ENCODE data around the gene BARD1. TPM values are rescaled to one million over a fixed set of nuclear protein-coding genes. Genes with fewer than 3 reads are reported as not detected.
"Not testable (repeated sequence)": the region's sequence is repeated elsewhere in the genome, so short reads cannot be mapped to it uniquely, and the experiment has no call there.

The BARD1 gene
- total RNA-seq, 1 donor from 2014 or later, result 22.0 TPM

DNA sequence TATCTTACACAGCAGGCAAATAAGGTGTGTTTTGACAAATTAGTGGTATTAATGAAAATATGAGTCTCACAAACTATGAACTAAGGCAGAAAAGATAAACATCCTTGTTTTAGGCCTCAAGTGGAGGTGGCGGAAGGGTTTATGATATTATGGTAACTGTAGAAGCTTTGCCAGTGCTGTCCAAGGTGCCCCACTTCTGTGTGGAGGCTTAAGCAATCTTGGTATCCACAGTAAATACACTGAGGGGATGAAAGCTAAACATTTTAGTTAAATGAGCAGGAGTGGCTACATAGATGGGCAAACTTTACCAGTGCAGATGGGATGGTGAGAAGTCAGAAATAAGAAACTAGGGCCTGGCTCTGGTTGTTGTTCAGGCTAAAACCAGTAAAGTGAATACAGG lies 84.7 kb downstream of the BARD1 start:
- DNase-seq (ENCODE audit: low spot score in 2 of 2), result no peak
- intact Hi-C loops (cut with DNase I), result no loop called here
- H3K9me3 ChIP-seq, result no peaks in the 10 kb centered on the region

DNA sequence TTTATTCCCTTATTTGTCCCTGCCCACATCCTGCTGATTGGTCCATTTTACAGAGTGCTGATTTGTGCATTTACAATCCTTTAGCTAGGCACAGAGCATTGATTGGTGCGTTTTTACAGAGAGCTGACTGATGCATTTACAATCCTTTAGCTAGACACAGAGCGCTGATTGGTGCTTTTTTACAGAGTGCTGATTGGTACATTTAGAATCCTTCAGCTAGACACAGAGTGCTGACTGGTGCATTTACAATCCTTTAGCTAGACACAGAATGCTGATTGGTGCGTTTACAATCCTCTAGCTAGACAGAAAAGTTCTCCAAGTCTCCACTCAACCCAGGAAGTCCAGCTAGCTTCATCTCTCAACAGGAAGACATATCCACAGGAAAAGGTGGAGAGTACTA lies 91.6 kb downstream of the BARD1 start:
- H3K36me3 ChIP-seq; H3K9me3 ChIP-seq; H3K4me1 ChIP-seq; H3K4me3 ChIP-seq; DNase-seq (ENCODE audit: low spot score in 2 of 2); H3K27ac ChIP-seq; intact Hi-C loops (cut with DNase I); H3K27me3 ChIP-seq: not testable (repeated sequence)

More for the DNA sequence above, 84.7 kb downstream of the BARD1 start:
- no peaks in the 10 kb centered on the region for H3K4me1 ChIP-seq
- no peak overlapping the region for H3K27ac ChIP-seq
- H3K27me3 ChIP-seq, result no peaks in the 10 kb centered on the region
- H3K36me3 ChIP-seq, result peaks cover 10 to 31% of the 10 kb centered on the region in 2 donors
- no peak overlapping the region for H3K4me3 ChIP-seq
- TF ChIP-seq, protein P1, sequence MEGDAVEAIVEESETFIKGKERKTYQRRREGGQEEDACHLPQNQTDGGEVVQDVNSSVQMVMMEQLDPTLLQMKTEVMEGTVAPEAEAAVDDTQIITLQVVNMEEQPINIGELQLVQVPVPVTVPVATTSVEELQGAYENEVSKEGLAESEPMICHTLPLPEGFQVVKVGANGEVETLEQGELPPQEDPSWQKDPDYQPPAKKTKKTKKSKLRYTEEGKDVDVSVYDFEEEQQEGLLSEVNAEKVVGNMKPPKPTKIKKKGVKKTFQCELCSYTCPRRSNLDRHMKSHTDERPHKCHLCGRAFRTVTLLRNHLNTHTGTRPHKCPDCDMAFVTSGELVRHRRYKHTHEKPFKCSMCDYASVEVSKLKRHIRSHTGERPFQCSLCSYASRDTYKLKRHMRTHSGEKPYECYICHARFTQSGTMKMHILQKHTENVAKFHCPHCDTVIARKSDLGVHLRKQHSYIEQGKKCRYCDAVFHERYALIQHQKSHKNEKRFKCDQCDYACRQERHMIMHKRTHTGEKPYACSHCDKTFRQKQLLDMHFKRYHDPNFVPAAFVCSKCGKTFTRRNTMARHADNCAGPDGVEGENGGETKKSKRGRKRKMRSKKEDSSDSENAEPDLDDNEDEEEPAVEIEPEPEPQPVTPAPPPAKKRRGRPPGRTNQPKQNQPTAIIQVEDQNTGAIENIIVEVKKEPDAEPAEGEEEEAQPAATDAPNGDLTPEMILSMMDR (IDR thresholded peaks at IDR 0.05), result no peak

DNA sequence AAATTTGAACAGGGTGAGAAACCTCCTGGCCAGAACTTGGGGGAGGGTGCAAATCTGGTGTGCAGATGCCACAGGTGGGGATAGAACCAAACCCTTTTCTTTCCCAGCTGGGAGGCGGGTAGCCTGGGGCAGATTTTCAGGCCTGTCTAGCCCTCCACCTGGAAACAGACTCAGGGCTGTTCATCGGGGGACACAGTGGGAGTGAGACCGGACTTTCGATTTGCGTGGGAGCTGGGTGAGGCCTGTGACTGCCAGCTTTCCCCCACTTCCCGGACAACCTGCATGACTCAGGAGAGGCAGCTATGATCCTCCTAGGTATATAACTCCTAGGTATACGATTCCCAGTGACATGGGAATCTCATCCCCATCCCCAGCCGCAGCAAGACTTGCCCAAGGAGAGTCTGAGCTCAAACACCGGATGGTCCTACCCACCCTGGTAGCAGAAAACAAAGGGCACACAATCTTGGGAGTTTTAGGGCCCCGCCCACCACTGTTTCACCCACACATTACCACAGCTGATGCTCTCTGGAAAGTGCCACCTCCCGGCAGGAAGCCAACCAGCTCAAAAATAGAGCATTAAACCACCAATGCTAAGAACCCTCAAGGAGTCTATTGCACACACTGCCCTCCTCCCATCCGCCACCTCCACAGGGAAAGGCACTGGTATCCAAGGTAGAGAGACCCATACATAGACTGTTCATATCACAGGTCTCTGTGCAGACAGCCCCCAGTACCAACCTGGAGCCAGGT lies 92.5 kb downstream of the BARD1 start:
- Histone ChIP-seq H3K27ac (no peak overlapping the region), H3K4me3 (no peak overlapping the region), H3K4me1 (no peaks in the 10 kb centered on the region), H3K9me3 (no peaks in the 10 kb centered on the region), H3K36me3 (no peaks in the 10 kb centered on the region), H3K27me3 (no peaks in the 10 kb centered on the region)
- TF ChIP-seq, protein P1 (IDR thresholded peaks at IDR 0.05), result no peak
- intact Hi-C loops (cut with DNase I), result no loop called here
- DNase-seq (ENCODE audit: low spot score in 2 of 2), result no peak

DNA sequence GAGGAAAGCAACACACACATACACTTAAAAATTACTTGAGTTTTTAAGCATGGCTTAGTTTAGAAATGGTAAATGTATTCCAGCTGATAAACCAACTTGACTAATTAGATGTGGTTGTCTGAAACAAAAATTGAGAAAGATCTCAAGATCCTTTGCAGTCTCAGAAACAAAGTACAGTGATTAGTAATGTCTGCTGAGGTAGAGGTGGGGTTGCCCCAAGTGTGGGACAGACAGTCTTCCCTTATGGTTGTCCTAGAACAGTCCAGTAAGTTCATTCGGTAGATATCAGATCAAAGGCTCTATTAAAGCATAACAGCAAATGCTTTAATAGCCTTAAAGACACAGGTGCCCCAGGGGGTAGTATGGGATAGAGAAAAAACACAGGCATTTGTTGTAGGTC lies 94.5 kb downstream of the BARD1 start:
- H3K27ac ChIP-seq, result no peak overlapping the region
- H3K9me3 ChIP-seq, result no peaks in the 10 kb centered on the region
- no peak overlapping the region for H3K4me3 ChIP-seq
- no peak for DNase-seq (ENCODE audit: low spot score in 2 of 2)
- TF ChIP-seq, protein P1 (IDR thresholded peaks at IDR 0.05), result no peak
- no peaks in the 10 kb centered on the region for H3K36me3 ChIP-seq
- no peaks in the 10 kb centered on the region for H3K4me1 ChIP-seq
- no peaks in the 10 kb centered on the region for H3K27me3 ChIP-seq
- intact Hi-C loops (cut with DNase I), result no loop called here

DNA sequence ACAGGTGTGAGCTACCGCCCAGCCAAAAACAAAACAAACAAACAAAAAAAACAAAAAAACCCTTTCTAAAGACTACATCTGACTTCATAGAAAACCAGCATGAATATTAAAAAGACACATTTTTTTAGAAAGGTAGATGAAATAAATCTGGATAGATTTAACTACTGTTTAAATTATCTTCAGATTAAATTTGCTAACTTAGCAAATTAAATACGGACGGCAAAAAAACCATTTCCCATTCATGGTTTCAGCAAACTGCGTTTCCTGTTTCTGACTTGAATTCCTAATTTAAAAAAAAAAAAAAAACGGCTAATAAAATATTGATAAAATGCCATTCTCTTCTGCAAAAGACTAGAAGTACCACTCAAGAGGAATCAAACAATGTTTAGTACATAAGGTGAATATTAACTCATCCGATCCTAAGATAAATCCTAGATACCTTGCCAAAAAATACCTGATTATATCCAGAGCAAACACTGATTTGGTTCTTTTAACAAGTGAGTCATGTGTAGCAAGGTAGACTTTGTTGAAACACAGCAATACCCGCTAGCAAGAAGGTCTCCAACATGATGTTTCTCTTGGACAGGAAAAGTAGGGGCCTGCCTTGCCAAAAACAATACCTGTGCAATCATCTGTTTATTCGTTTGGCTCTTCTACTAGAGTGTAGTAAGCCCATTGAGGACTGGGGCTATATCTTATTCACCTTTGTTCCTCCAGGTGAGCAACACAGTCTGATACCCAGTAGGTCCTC lies 96.2 kb downstream of the BARD1 start:
- Histone ChIP-seq H3K36me3 (no peaks in the 10 kb centered on the region), H3K27ac (no peak overlapping the region), H3K4me1 (no peaks in the 10 kb centered on the region), H3K4me3 (no peak overlapping the region), H3K27me3 (no peaks in the 10 kb centered on the region), H3K9me3 (no peaks in the 10 kb centered on the region)
- intact Hi-C loops (cut with DNase I), result no loop called here
- no peak for DNase-seq (ENCODE audit: low spot score in 2 of 2)
- TF ChIP-seq, protein P1 (IDR thresholded peaks at IDR 0.05), result no peak

DNA sequence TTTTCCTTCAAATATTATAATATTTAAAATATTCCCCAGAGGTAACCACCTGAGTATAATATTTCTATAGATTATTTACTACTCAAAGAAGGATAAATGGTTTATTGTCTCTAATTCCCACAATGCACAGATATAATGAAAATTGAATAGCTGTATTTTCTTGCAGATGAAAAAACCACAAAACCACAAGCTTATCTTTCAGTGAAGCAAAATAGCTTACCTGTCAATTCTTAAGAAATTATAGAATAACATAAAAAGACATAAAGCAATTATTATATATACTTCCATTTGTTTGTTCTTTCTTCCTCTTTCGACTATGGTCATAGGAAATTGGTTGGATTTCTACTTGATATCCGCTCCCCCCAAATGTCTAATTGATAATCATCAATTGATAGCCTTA lies 98.8 kb downstream of the BARD1 start:
- Histone ChIP-seq H3K27ac (no peak overlapping the region), H3K4me3 (no peak overlapping the region), H3K36me3 (no peaks in the 10 kb centered on the region), H3K27me3 (no peaks in the 10 kb centered on the region), H3K4me1 (no peaks in the 10 kb centered on the region), H3K9me3 (no peaks in the 10 kb centered on the region)
- TF ChIP-seq, protein P1 (IDR thresholded peaks at IDR 0.05), result no peak
- intact Hi-C loops (cut with DNase I), result no loop called here
- no peak for DNase-seq (ENCODE audit: low spot score in 2 of 2)

All from ascending aorta (tissue), 2 donors.